HepG2 (cell line): Measurements from ENCODE around the gene KLC3. TPM values are rescaled to one million over a fixed set of nuclear protein-coding genes. Genes with fewer than 3 reads are reported as not detected.

Experiments used
- ATAC-seq: fragments of 200-7000 bp; cut with Tn5 transposase; 3 replicates; pipeline ENCODE4 v1.9.1; 2020; ENCODE audit warnings: mild to moderate bottlenecking, moderate library complexity
- BruUV-seq: library from RNA; stranded (reverse); fragments of 400-500 nt; replicated peaks from 2 replicates; lab custom pipeline; 2021; lab: Mats Ljungman, UMichigan
- CTCF ChIA-PET: fragments of 300-600 bp; formaldehyde crosslinking; extraction: SDS; loops from one replicate; lab custom pipeline; 2021; ENCODE audit warnings: low total read pairs, inconsistent platforms, low intra/inter-chr PET ratio; lab: Yijun Ruan, JAX
- POLR2A ChIA-PET: fragments of 350-600 bp; sonication (Branson Sonifier 250); formaldehyde crosslinking; loops from one replicate; lab custom pipeline; 2020; ENCODE audit warnings: antibody characterized with exemption, inconsistent platforms; lab: Yijun Ruan, JAX
- DNase-seq: peaks from one replicate; pipeline ENCODE4 v3.0.0-alpha.2; 2015; ENCODE audit warnings: low spot score
- FAIRE-seq: peaks from 3 replicates; lab custom pipeline; 2011; peaks lifted over from hg19 to GRCh38; lab: Jason Lieb, UNC
- H2AFZ ChIP-seq: one replicate; pipeline ENCODE4 v1.6.1; 2011; ENCODE audit warnings: low read length, inconsistent platforms
- H3K27ac ChIP-seq: fragments of 300-600 bp; 3 replicates; pipeline ENCODE4 v1.8.0; 2011; ENCODE audit warnings: mixed run types, mild to moderate bottlenecking, mixed read lengths, low read length, inconsistent platforms; ENCODE audit not compliant: insufficient read depth; ENCODE audit errors: extremely low read length
- H3K27me3 ChIP-seq, 2 experiments: fragments of 200-600 bp in 1 of 2; 2 replicates in 1 of 2; 3 replicates in 1 of 2; pipeline versions ENCODE4 v1.6.0 to v1.8.0; 2011; ENCODE audit warnings: low read length in 2 of 2, mild to moderate bottlenecking in 2 of 2, moderate library complexity in 2 of 2, inconsistent platforms in 1 of 2; ENCODE audit not compliant: insufficient read depth in 2 of 2, control insufficient read depth in 1 of 2
- H3K36me3 ChIP-seq, 2 experiments: fragments of 200-600 bp in 1 of 2; replicated peaks in 1 of 2; 2 replicates in 1 of 2; 3 replicates in 1 of 2; pipeline versions ENCODE4 v1.5.1 to v1.8.0; 2011; ENCODE audit warnings: low read length in 2 of 2, inconsistent platforms in 1 of 2; ENCODE audit not compliant: insufficient read depth in 2 of 2, control insufficient read depth in 1 of 2
- H3K4me1 ChIP-seq: 2 replicates; pipeline ENCODE4 v1.5.1; 2012; ENCODE audit warnings: low read length, inconsistent platforms; ENCODE audit not compliant: insufficient read depth
- H3K4me2 ChIP-seq: 2 replicates; pipeline ENCODE4 v1.6.0; 2011; ENCODE audit warnings: low read depth, low read length, inconsistent platforms
- H3K4me3 ChIP-seq, 3 experiments: fragments of 200-600 bp in 1 of 3; sonication (generic), shearing (Covaris generic) in 1 of 3; replicated peaks in 1 of 3; 2 replicates each; pipeline ENCODE4 v1.5.1; 2011 to 2016; ENCODE audit warnings: low read length in 3 of 3, inconsistent platforms in 2 of 3, low read depth in 2 of 3, mild to moderate bottlenecking in 2 of 3, control low read depth in 1 of 3, mixed read lengths in 1 of 3; ENCODE audit not compliant: insufficient read depth in 1 of 3
- H3K79me2 ChIP-seq: one replicate; pipeline ENCODE4 v1.6.1; 2011; ENCODE audit warnings: low read length, inconsistent platforms; ENCODE audit not compliant: insufficient read depth
- H3K9ac ChIP-seq: 2 replicates; pipeline ENCODE4 v1.6.0; 2011; ENCODE audit warnings: mild to moderate bottlenecking, low read depth, low read length, inconsistent platforms; ENCODE audit not compliant: insufficient read depth
- H3K9me3 ChIP-seq: 2 replicates; pipeline ENCODE4 v1.5.1; 2012; ENCODE audit warnings: mild to moderate bottlenecking, low read length
- H4K20me1 ChIP-seq: 2 replicates; pipeline ENCODE4 v1.6.0; 2011; ENCODE audit warnings: inconsistent platforms, mild to moderate bottlenecking, low read length, moderate library complexity; ENCODE audit not compliant: insufficient read depth
- AGO2 ChIP-seq: fragments of 200-400 bp; formaldehyde crosslinking; optimal IDR thresholded peaks from 2 replicates; pipeline ENCODE3; 2017; ENCODE audit warnings: mild to moderate bottlenecking, low read depth, low read length, moderate library complexity
- BHLHE40 ChIP-seq: IDR thresholded peaks from 2 replicates; pipeline ENCODE4 v1.6.1; 2011; ENCODE audit warnings: low read length, improper control_type of control experiment
- GATA4 ChIP-seq: sonication (generic); IDR thresholded peaks from 2 replicates; pipeline ENCODE4 v1.6.1; 2016; ENCODE audit warnings: antibody characterized with exemption, low read depth, borderline replicate concordance
- HDAC6 ChIP-seq: fragments of 200-600 bp; sonication (generic); IDR thresholded peaks from 2 replicates; pipeline ENCODE4 v1.7.0; 2017; ENCODE audit warnings: mild to moderate bottlenecking, antibody characterized with exemption, low read length, low read depth
- HNRNPH1 ChIP-seq: fragments of 200-400 bp; formaldehyde crosslinking; optimal IDR thresholded peaks from 2 replicates; pipeline ENCODE3; 2017; ENCODE audit warnings: mild to moderate bottlenecking, low read depth, low read length
- MAFK ChIP-seq, 2 experiments: IDR thresholded peaks in 1 of 2; conservative IDR thresholded peaks in 1 of 2; 2 replicates each; pipeline ENCODE4 v1.6.1; 2011; ENCODE audit warnings: improper control_type of control experiment in 2 of 2, low read length in 2 of 2
- MZF1 ChIP-seq: sonication (generic); formaldehyde crosslinking; IDR thresholded peaks from 2 replicates; pipeline ENCODE4 v1.8.1; 2023; ENCODE audit warnings: mild to moderate bottlenecking, missing genetic modification reagents, borderline replicate concordance
- PLRG1 ChIP-seq: fragments of 450-650 bp; conservative IDR thresholded peaks from 2 replicates; pipeline ENCODE4 v1.6.1; 2016
- RBFOX2 ChIP-seq: fragments of 200-400 bp; formaldehyde crosslinking; IDR thresholded peaks from 2 replicates; pipeline ENCODE4 v1.6.1; 2017; ENCODE audit warnings: low read depth, mild to moderate bottlenecking, low read length
- RBM22 ChIP-seq: fragments of 200-400 bp; formaldehyde crosslinking; optimal IDR thresholded peaks from 2 replicates; pipeline ENCODE3; 2017; ENCODE audit warnings: mild to moderate bottlenecking, low read length, moderate library complexity
- RORA ChIP-seq: sonication (generic); formaldehyde crosslinking; IDR thresholded peaks from 2 replicates; pipeline ENCODE4 v1.5.0; 2020; ENCODE audit warnings: mild to moderate bottlenecking, missing genetic modification reagents, moderate library complexity
- SYNCRIP ChIP-seq: fragments of 200-400 bp; formaldehyde crosslinking; IDR thresholded peaks from 2 replicates; pipeline ENCODE4 v1.6.1; 2018; ENCODE audit warnings: mild to moderate bottlenecking, low read depth, low read length; ENCODE audit not compliant: insufficient read depth
- XBP1 ChIP-seq: sonication (generic); formaldehyde crosslinking; IDR thresholded peaks from 2 replicates; pipeline ENCODE4 v1.5.0; 2020; ENCODE audit warnings: missing genetic modification reagents
- ZNF44 ChIP-seq: sonication (generic); formaldehyde crosslinking; IDR thresholded peaks from 2 replicates; pipeline ENCODE4 v1.5.1; 2020; ENCODE audit warnings: mild to moderate bottlenecking, missing genetic modification reagents
- ZNF562 ChIP-seq: sonication (generic); formaldehyde crosslinking; IDR thresholded peaks from 2 replicates; pipeline ENCODE4 v1.8.0; 2022; ENCODE audit warnings: missing genetic modification reagents, borderline replicate concordance
- WGBS: methylation state at CpG from one replicate; pipeline ENCODE4 v1.1.6; 2017; ENCODE audit warnings: low lambda C conversion rate; 5-methylcytosine and 5-hydroxymethylcytosine counted together
- in situ Hi-C: cut with HindIII; loops from 2 replicates; pipeline ENCODE4 v1.10.0; 2017; ENCODE audit warnings: low pct_unique_long_range_greater_than_20kb; ENCODE audit not compliant: extremely low pct_ligation_motif_present
- intact Hi-C: fragments of 100-400 bp; cut with micrococcal nuclease; formaldehyde crosslinking; loops from one replicate; pipeline ENCODE4 v1.10.0; 2022; ENCODE audit not compliant: unreplicated experiment
- polyA plus RNA-seq, 8 experiments: library from polyadenylated mRNA; depleted of rRNA in 3 of 8; stranded (reverse) in 7 of 8; unstranded in 1 of 8; fragments of >200 nt; fragmentation: Illumina TruSeq in 4 of 8; extraction: Trizol in 4 of 8; gene quantifications; 2 replicates each; pipeline versions ENCODE4 v1.2.1 to v1.2.3, GENCODE V29; 2011 to 2016; ENCODE audit warnings: low read depth in 4 of 8, missing spikeins in 1 of 8, mixed read lengths in 1 of 8; ENCODE audit not compliant: insufficient read depth in 1 of 8
- total RNA-seq, 5 experiments: library from RNA; depleted of rRNA; stranded (reverse); fragments of >200 nt; fragmentation: Illumina TruSeq; extraction: Trizol; gene quantifications; 2 replicates each; pipeline ENCODE4 v1.2.3, GENCODE V29; 2016; ENCODE audit warnings: low read depth in 1 of 5
- TF ChIP-seq, protein P1 (sequence below): sonication (generic); formaldehyde crosslinking; IDR thresholded peaks from 2 replicates; pipeline ENCODE4 v1.4.0; 2020; ENCODE audit warnings: missing genetic modification reagents, low read depth, mild to moderate bottlenecking, borderline replicate concordance
- TF ChIP-seq, protein P2 (sequence below): sonication (generic); formaldehyde crosslinking; IDR thresholded peaks from 2 replicates; pipeline ENCODE4 v1.5.1; 2020; ENCODE audit warnings: missing genetic modification reagents, mild to moderate bottlenecking, borderline replicate concordance

The KLC3 gene
- total and polyA plus RNA-seq, 2 of the 13 experiments (the other 11 are each of a cell fraction or from before 2014, with no cell fraction given), result 0.13 TPM; not detected in 1

DNA sequence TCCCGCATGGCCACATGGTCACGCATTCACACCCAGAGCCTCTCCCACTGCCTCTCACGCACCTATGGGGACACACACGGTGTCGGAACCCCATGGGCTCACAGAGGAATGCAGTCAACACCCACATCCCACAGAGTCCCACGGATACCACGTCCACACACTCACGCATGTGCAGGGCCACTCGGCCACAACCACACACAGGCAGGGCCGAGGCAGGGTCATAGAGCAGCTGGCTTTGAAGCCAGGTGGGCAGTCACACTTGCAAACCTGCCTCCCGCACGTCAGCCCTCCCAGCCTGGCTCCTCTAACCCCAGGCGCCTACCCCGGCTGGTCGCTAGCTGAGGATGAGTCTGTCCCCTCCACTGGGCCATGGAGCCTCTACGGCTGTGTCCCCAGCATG lies 21.7 kb downstream of the KLC3 start:
- 96% methylated on average over 14 of the region's 16 CpGs for WGBS
- ChIA-PET CTCF (no interaction called here), POLR2A (no interaction called here)
- Histone ChIP-seq H4K20me1 (0 out of 2 replicates have a peak, but pooled peaks cover 3% of the 10 kb centered on the region), H3K4me1 (no peaks in the 10 kb centered on the region), H2AFZ (no peak overlapping the region), H3K9ac (no peak overlapping the region), H3K79me2 (no peaks in the 10 kb centered on the region), H3K4me2 (no peak overlapping the region), H3K27ac (no peak overlapping the region), H3K36me3 (peaks cover 15 to 33% of the 10 kb centered on the region in 2 experiments), H3K9me3 (no peaks in the 10 kb centered on the region), H3K4me3 (no peak overlapping the region), H3K27me3 (no peaks in the 10 kb centered on the region)
- DNase-seq (no peak), FAIRE-seq (no peak), ATAC-seq (no peak)
- in situ Hi-C loops, result no loop called here
- TF ChIP-seq SYNCRIP, result no peak
- 0 out of 2 replicates have a peak, but pooled peaks have one; percentile 19 for TF ChIP-seq RBFOX2
- TF ChIP-seq AGO2, result peak; percentile 37
- no TSS peak for BruUV-seq
- intact Hi-C loops, result no loop called here

DNA sequence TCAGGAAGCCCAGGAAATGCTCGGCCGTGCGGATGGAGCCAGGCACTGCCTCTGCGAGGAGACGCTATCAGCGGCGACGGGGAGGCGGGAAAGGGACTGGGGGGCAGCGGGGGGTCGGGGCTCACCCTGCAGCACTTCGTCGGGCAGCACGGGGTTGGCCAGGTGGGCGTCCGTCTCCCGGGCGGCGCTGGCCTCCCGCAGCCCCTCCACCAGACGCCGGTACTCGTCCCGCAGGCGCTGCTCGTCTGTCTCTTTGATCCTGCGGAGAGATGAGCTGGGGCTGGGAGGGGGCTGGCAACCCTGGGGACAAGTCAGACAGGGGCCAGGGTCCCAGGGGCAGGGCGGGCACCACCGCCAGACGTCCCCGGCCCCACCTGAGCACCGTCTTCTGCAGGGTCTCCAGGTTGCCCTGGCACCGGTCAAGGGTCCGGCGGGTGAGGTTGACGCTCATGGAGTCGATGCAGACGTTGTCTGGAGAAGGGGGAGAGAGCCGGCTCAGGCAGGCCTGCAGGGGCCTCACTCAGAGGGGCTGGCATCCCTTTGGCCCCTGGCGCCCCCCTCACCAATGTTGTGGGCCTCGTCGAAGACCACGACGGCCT lies 23.4 kb downstream of the KLC3 start:
- no peak for ATAC-seq
- TF ChIP-seq BHLHE40, result no peak
- TF ChIP-seq RBM22, result no peak
- TF ChIP-seq ZNF44, result no peak
- TF ChIP-seq RORA (CRISPR knock-in tag), result no peak
- TF ChIP-seq, protein P1, sequence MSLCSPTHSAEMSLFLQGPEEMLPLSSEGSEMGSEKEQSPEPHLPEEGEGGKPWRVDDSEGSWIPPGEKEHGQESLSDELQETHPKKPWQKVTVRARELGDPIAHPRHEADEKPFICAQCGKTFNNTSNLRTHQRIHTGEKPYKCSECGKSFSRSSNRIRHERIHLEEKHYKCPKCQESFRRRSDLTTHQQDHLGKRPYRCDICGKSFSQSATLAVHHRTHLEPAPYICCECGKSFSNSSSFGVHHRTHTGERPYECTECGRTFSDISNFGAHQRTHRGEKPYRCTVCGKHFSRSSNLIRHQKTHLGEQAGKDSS (CRISPR knock-in tag), result no peak
- TF ChIP-seq, protein P2, sequence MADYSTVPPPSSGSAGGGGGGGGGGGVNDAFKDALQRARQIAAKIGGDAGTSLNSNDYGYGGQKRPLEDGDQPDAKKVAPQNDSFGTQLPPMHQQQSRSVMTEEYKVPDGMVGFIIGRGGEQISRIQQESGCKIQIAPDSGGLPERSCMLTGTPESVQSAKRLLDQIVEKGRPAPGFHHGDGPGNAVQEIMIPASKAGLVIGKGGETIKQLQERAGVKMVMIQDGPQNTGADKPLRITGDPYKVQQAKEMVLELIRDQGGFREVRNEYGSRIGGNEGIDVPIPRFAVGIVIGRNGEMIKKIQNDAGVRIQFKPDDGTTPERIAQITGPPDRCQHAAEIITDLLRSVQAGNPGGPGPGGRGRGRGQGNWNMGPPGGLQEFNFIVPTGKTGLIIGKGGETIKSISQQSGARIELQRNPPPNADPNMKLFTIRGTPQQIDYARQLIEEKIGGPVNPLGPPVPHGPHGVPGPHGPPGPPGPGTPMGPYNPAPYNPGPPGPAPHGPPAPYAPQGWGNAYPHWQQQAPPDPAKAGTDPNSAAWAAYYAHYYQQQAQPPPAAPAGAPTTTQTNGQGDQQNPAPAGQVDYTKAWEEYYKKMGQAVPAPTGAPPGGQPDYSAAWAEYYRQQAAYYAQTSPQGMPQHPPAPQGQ, result no peak
- TF ChIP-seq GATA4, result no peak
- no peak for TF ChIP-seq HDAC6
- no peak for TF ChIP-seq MAFK (conservative IDR thresholded peaks at IDR 0.05 in 1 of 2, IDR thresholded peaks at IDR 0.05 in 1 of 2; ENCODE audit: low read length in 2 of 2)
- TF ChIP-seq MZF1 (CRISPR knock-in tag), result no peak
- no peak for TF ChIP-seq PLRG1
- no peak for TF ChIP-seq XBP1
- TF ChIP-seq ZNF562 (CRISPR knock-in tag), result no peak
- TF ChIP-seq HNRNPH1, result no peak

More for the DNA sequence above, 23.4 kb downstream of the KLC3 start:
- Histone ChIP-seq H3K4me2 (no peak overlapping the region), H3K36me3 (peaks cover 18 to 31% of the 10 kb centered on the region in 2 experiments; a peak in 4 of 5 replicates), H3K9ac (no peak overlapping the region), H4K20me1 (peaks cover 2% of the 10 kb centered on the region; the same call in 1 of the 2 replicates), H2AFZ (no peak overlapping the region), H3K27me3 (no peaks in the 10 kb centered on the region), H3K9me3 (no peaks in the 10 kb centered on the region), H3K4me1 (peaks cover 10% of the 10 kb centered on the region), H3K4me3 (no peak overlapping the region), H3K79me2 (peaks cover 3% of the 10 kb centered on the region), H3K27ac (no peak overlapping the region)
- BruUV-seq, result no TSS peak
- in situ Hi-C loops, result no loop called here
- POLR2A ChIA-PET, result no interaction called here
- CTCF ChIA-PET, result no interaction called here
- WGBS, result 96% methylated on average over 24 of the region's 44 CpGs
- no peak for FAIRE-seq
- no peak for DNase-seq
- intact Hi-C loops, result no loop called here
